WTC11 (cell line): ENCODE data around the gene ACOXL. TPM values are rescaled to one million over a fixed set of nuclear protein-coding genes. Genes with fewer than 3 reads are reported as not detected.
"Not testable (repeated sequence)": the region's sequence is repeated elsewhere in the genome, so short reads cannot be mapped to it uniquely, and the experiment has no call there.

Experiments
- ATAC-seq: fragments of 200-7000 bp; cut with Tn5 transposase; 2 replicates; pipeline ENCODE4 v1.10.0; 2021; ENCODE audit warnings: mild to moderate bottlenecking, moderate library complexity
- CTCF ChIA-PET: fragments of 300-600 bp; sonication (Branson Sonifier 250); formaldehyde crosslinking; loops from one replicate; lab custom pipeline; 2021; ENCODE audit warnings: antibody characterized with exemption; lab: Charles Lee
- POLR2A ChIA-PET: fragments of 350-600 bp; sonication (Branson Sonifier 250); formaldehyde crosslinking; loops from one replicate; lab custom pipeline; 2021; ENCODE audit warnings: antibody characterized with exemption; lab: Charles Lee
- DNase-seq: peaks from one replicate; pipeline ENCODE4 v3.0.0; 2021; ENCODE audit warnings: low spot score
- H3K27ac Mint-ChIP-seq: 2 replicates; pipeline ENCODE4 v1.8.0; 2021; ENCODE audit warnings: mixed read lengths
- H3K27me3 Mint-ChIP-seq: 2 replicates; pipeline ENCODE4 v1.8.0; 2021; ENCODE audit warnings: low read depth, mild to moderate bottlenecking, moderate library complexity, mixed read lengths
- H3K36me3 Mint-ChIP-seq: 2 replicates; pipeline ENCODE4 v1.8.0; 2021; ENCODE audit warnings: mixed read lengths
- H3K4me1 Mint-ChIP-seq: 2 replicates; pipeline ENCODE4 v1.8.0; 2022; ENCODE audit warnings: mixed read lengths
- H3K4me3 Mint-ChIP-seq: 2 replicates; pipeline ENCODE4 v1.8.0; 2021; ENCODE audit warnings: mild to moderate bottlenecking, moderate library complexity, mixed read lengths
- H3K9me3 Mint-ChIP-seq: 2 replicates; pipeline ENCODE4 v1.8.0; 2021; ENCODE audit warnings: mixed read lengths
- AR ChIP-seq: fragments of 250-450 bp; sonication (Bioruptor Pico); IDR thresholded peaks from 2 replicates; pipeline ENCODE4 v1.9.0; 2021; ENCODE audit warnings: mild to moderate bottlenecking
- E2F4 ChIP-seq: sonication (generic); formaldehyde crosslinking; IDR thresholded peaks from 2 replicates; pipeline ENCODE4 v1.8.1; 2022; ENCODE audit warnings: low read depth, mild to moderate bottlenecking, moderate library complexity, missing genetic modification reagents, borderline replicate concordance
- ERG ChIP-seq: fragments of 250-450 bp; sonication (Bioruptor Pico); IDR thresholded peaks from 2 replicates; pipeline ENCODE4 v1.8.0; 2021; ENCODE audit warnings: mild to moderate bottlenecking
- ETV6 ChIP-seq: sonication (generic); formaldehyde crosslinking; IDR thresholded peaks from 2 replicates; pipeline ENCODE4 v1.8.1; 2022; ENCODE audit warnings: mild to moderate bottlenecking, missing genetic modification reagents
- MAX ChIP-seq: sonication (generic); formaldehyde crosslinking; IDR thresholded peaks from 2 replicates; pipeline ENCODE4 v1.8.0; 2022; ENCODE audit warnings: mild to moderate bottlenecking, missing genetic modification reagents
- MYBL2 ChIP-seq: sonication (generic); formaldehyde crosslinking; IDR thresholded peaks from 2 replicates; pipeline ENCODE4 v1.8.1; 2023; ENCODE audit warnings: mild to moderate bottlenecking, moderate library complexity, missing genetic modification reagents
- PRRX2 ChIP-seq: fragments of 250-450 bp; sonication (Bioruptor Pico); IDR thresholded peaks from 2 replicates; pipeline ENCODE4 v1.8.0; 2021; ENCODE audit warnings: mild to moderate bottlenecking
- USF1 ChIP-seq: sonication (generic); formaldehyde crosslinking; IDR thresholded peaks from 2 replicates; pipeline ENCODE4 v1.8.0; 2022; ENCODE audit warnings: mild to moderate bottlenecking, missing genetic modification reagents
- ZNF232 ChIP-seq: sonication (generic); formaldehyde crosslinking; IDR thresholded peaks from 2 replicates; pipeline ENCODE4 v1.8.0; 2022; ENCODE audit warnings: mild to moderate bottlenecking, missing genetic modification reagents
- total RNA-seq: library from RNA; stranded (reverse); gene quantifications from 3 replicates; pipeline ENCODE4 v1.2.3, GENCODE V29; 2021

Gene ACOXL
- total RNA-seq, 1 experiment from 2014 or later: 14.9 TPM

- CTCF ChIA-PET: interaction anchor here (0.8 to 1.0 kb wide), 3 partner anchors 13 to 85 kb away, joined by 3 read pairs; no protein-coding TSS in a partner anchor
- Mint-ChIP-seq H3K27me3 (no peaks in the 10 kb centered on the region), H3K4me3 (no peak overlapping the region), H3K36me3 (peaks cover 11% of the 10 kb centered on the region), H3K27ac (peak overlapping the region; percentile 55), H3K4me1 (peaks cover 36% of the 10 kb centered on the region), H3K9me3 (peaks cover 11% of the 10 kb centered on the region; the same call in 1 of the 2 replicates)
- no peak for DNase-seq
- ATAC-seq: no peak
- no peak for TF ChIP-seq MYBL2 (CRISPR knock-in tag)
- TF ChIP-seq AR (CRISPR knock-in tag): no peak
- POLR2A ChIA-PET: no interaction called here
Measured at GRCh38 chr2:110853948-110854347, 121.6 kb downstream of the ACOXL start.

- Mint-ChIP-seq H3K4me1 (peaks cover 40% of the 10 kb centered on the region), H3K27me3 (no peaks in the 10 kb centered on the region), H3K4me3 (no peak overlapping the region), H3K27ac (peak overlapping the region; percentile 83), H3K9me3 (peaks cover 11% of the 10 kb centered on the region; the same call in 1 of the 2 replicates), H3K36me3 (peaks cover 11% of the 10 kb centered on the region)
- ChIA-PET CTCF (interaction anchor here (0.8 to 1.0 kb wide), 3 partner anchors 12 to 86 kb away, joined by 3 read pairs; no protein-coding TSS in a partner anchor), POLR2A (no interaction called here)
- TF ChIP-seq E2F4 (CRISPR knock-in tag) (no peak), PRRX2 (no peak)
- ATAC-seq (peak; percentile 73), DNase-seq (no peak)
Measured at GRCh38 chr2:110854355-110855081, 122.1 kb downstream of the ACOXL start.

GRCh38 chr2:110855841-110856240 is 123.5 kb downstream of the ACOXL start:
- DNase-seq, POLR2A ChIA-PET, CTCF ChIA-PET, H3K4me3 Mint-ChIP-seq, H3K27ac Mint-ChIP-seq, H3K27me3 Mint-ChIP-seq, ATAC-seq: not testable (repeated sequence)
- Mint-ChIP-seq H3K9me3 (peaks cover 11% of the 10 kb centered on the region; the same call in 1 of the 2 replicates), H3K36me3 (peaks cover 11% of the 10 kb centered on the region), H3K4me1 (peaks cover 48% of the 10 kb centered on the region)

GRCh38 chr2:110858135-110858725 is 125.9 kb downstream of the ACOXL start:
- Mint-ChIP-seq H3K9me3 (peaks cover 11% of the 10 kb centered on the region; the same call in 1 of the 2 replicates), H3K4me3 (no peak overlapping the region), H3K27ac (peak overlapping the region; percentile 8), H3K36me3 (peaks cover 11% of the 10 kb centered on the region), H3K4me1 (peaks cover 43% of the 10 kb centered on the region), H3K27me3 (no peaks in the 10 kb centered on the region)
- DNase-seq (no peak), ATAC-seq (peak; percentile 21; the same call in 1 of the 2 replicates)
- no peak for TF ChIP-seq ERG
- TF ChIP-seq MAX (CRISPR knock-in tag): no peak
- no peak for TF ChIP-seq ZNF232 (CRISPR knock-in tag)
- TF ChIP-seq ETV6 (CRISPR knock-in tag): no peak
- no peak for TF ChIP-seq USF1 (CRISPR knock-in tag)
- ChIA-PET POLR2A (no interaction called here), CTCF (interaction anchor here (0.6 to 2.3 kb wide), 4 partner anchors 9 to 24 kb away, joined by 3 to 13 read pairs (median 4); no protein-coding TSS in a partner anchor)
